SK-N-SH (cell line): ENCODE measurements around the gene COL4A6.

Experiments
- FOXM1 ChIP-seq: IDR thresholded peaks from 2 replicates; pipeline ENCODE4 v1.4.0; 2012; ENCODE audit warnings: low read depth, mild to moderate bottlenecking
- YY1 ChIP-seq: IDR thresholded peaks from 2 replicates; pipeline ENCODE4 v1.4.0; 2012; ENCODE audit warnings: low read depth, mild to moderate bottlenecking
- TF ChIP-seq, protein P1 (sequence below): fragments of 200-600 bp; sonication (generic); IDR thresholded peaks from 2 replicates; pipeline ENCODE4 v1.6.1; 2017; ENCODE audit warnings: antibody characterized with exemption, mild to moderate bottlenecking, moderate library complexity

DNA sequence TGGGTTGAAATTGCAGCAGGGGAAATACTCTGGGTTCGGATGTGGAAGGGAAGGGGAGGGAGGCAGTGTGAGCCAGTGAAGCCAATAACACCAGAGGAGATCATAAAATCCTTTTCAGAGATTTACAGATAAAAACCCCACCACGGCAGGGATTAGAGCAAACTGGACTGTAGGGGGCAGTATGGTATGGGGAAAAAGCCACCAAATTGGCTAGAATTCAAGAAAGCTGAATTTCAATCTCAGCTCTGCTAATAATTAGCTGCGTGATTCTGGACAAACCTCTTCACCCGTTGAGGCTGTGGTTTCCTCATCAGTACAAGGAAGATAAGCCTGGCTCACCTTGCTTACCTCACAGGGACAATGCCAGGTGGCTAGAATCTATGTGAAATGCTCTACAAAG, 238.5 kb downstream of the COL4A6 start:
- TF ChIP-seq FOXM1 (no peak), YY1 (no peak)
- TF ChIP-seq, protein P1, sequence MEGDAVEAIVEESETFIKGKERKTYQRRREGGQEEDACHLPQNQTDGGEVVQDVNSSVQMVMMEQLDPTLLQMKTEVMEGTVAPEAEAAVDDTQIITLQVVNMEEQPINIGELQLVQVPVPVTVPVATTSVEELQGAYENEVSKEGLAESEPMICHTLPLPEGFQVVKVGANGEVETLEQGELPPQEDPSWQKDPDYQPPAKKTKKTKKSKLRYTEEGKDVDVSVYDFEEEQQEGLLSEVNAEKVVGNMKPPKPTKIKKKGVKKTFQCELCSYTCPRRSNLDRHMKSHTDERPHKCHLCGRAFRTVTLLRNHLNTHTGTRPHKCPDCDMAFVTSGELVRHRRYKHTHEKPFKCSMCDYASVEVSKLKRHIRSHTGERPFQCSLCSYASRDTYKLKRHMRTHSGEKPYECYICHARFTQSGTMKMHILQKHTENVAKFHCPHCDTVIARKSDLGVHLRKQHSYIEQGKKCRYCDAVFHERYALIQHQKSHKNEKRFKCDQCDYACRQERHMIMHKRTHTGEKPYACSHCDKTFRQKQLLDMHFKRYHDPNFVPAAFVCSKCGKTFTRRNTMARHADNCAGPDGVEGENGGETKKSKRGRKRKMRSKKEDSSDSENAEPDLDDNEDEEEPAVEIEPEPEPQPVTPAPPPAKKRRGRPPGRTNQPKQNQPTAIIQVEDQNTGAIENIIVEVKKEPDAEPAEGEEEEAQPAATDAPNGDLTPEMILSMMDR, result peak; percentile 68
